Spleen (tissue), 11 donors: ENCODE data around the gene ZC3H18. TPM values are rescaled to one million over a fixed set of nuclear protein-coding genes. Genes with fewer than 3 reads are reported as not detected.

Experiments used
- DNase-seq: peaks from one replicate; pipeline ENCODE4 v3.0.0-alpha.2; 2020
- H3K27ac ChIP-seq, 8 donors: fragments of 200-600 bp; sonication (generic) in 7 of 8; 1 replicate in 4 of 8; 2 replicates in 4 of 8; pipeline versions ENCODE4 v1.5.0 to v1.8.0; 2016 to 2021; ENCODE audit warnings: inconsistent platforms in 4 of 8, mild to moderate bottlenecking in 4 of 8, moderate library complexity in 1 of 8
- H3K27me3 ChIP-seq, 7 donors: fragments of 200-600 bp; sonication (generic) in 6 of 7; replicated peaks in 1 of 7; 1 replicate in 4 of 7; 2 replicates in 3 of 7; pipeline versions ENCODE4 v1.5.0 to v1.8.0; 2016 to 2021; ENCODE audit warnings: inconsistent platforms in 3 of 7, mild to moderate bottlenecking in 1 of 7
- H3K36me3 ChIP-seq, 6 donors: fragments of 200-600 bp; sonication (generic) in 5 of 6; 1 replicate in 4 of 6; 2 replicates in 2 of 6; pipeline versions ENCODE4 v1.5.0 to v1.8.0; 2016 to 2021; ENCODE audit warnings: inconsistent platforms in 2 of 6
- H3K4me1 ChIP-seq, 6 donors: fragments of 200-600 bp; sonication (generic) in 5 of 6; 1 replicate in 3 of 6; 2 replicates in 3 of 6; pipeline versions ENCODE4 v1.5.0 to v1.8.0; 2016 to 2021; ENCODE audit warnings: inconsistent platforms in 3 of 6
- H3K4me3 ChIP-seq, 8 donors: fragments of 200-600 bp; sonication (generic) in 7 of 8; 1 replicate in 4 of 8; 2 replicates in 4 of 8; pipeline versions ENCODE4 v1.5.0 to v1.8.0; 2016 to 2021; ENCODE audit warnings: inconsistent platforms in 4 of 8, mild to moderate bottlenecking in 4 of 8, moderate library complexity in 2 of 8
- H3K9me3 ChIP-seq, 8 donors: fragments of 200-600 bp; sonication (generic) in 7 of 8; 1 replicate in 4 of 8; 2 replicates in 4 of 8; pipeline versions ENCODE4 v1.5.0 to v1.8.0; 2016 to 2021; ENCODE audit warnings: inconsistent platforms in 4 of 8
- CTCF ChIP-seq, 11 experiments: fragments of 200-600 bp in 7 of 11; fragments of 450-650 bp in 4 of 11; sonication (generic) in 4 of 11; IDR thresholded peaks in 8 of 11; conservative IDR thresholded peaks in 3 of 11; 1 replicate in 7 of 11; 2 replicates in 4 of 11; pipeline versions ENCODE4 v1.4.0 to v1.8.0; 2016 to 2021; ENCODE audit warnings: antibody characterized with exemption in 11 of 11, inconsistent platforms in 4 of 11, mild to moderate bottlenecking in 1 of 11
- POLR2A ChIP-seq, 3 donors: fragments of 450-650 bp; IDR thresholded peaks; one replicate each; pipeline ENCODE4 v1.5.1; 2017; ENCODE audit warnings: antibody characterized with exemption in 3 of 3, mild to moderate bottlenecking in 1 of 3
- POLR2AphosphoS5 ChIP-seq, 3 donors: sonication (generic); formaldehyde crosslinking; IDR thresholded peaks; one replicate each; pipeline ENCODE4 v1.5.1; 2017; ENCODE audit warnings: antibody characterized with exemption in 3 of 3
- WGBS, 5 donors: extraction: QIAGEN DNeasy Blood & Tissue Kit in 3 of 5; methylation state at CpG; one replicate each; pipeline versions ENCODE4 v1.1.5 to v1.1.7; 2013 to 2018; 5-methylcytosine and 5-hydroxymethylcytosine counted together
- intact Hi-C: fragments of 100-400 bp; cut with DNase I; formaldehyde crosslinking; loops from one replicate; pipeline ENCODE4 v1.15.0; 2023; ENCODE audit warnings: low total_unique reads
- polyA plus RNA-seq, 3 donors: library from polyadenylated mRNA; stranded (reverse); fragments of 200-250 nt; gene quantifications; one replicate each; pipeline ENCODE4 v1.2.1, GENCODE V29; 2013
- total RNA-seq, 7 donors: library from RNA; depleted of rRNA in 3 of 7; stranded (reverse); fragments of >200 nt in 3 of 7; fragmentation: NEBNext Ultra II Directional in 4 of 7; extraction: Animal tissue kit (Norgen Biotek cat#: 25700) in 4 of 7; gene quantifications; one replicate each; pipeline versions ENCODE4 v1.1.0 to v1.2.1, GENCODE V29; 2016 to 2021
- donor health status: healthy with polysubstance abuse.
- donor health status: DM: no; HTN: no; CAD: no; lungs with moderate emphysema.
- donor health status: DM: no; HTN: no; CAD: no.
- donor health status: Bipolar disorder and iron deficiency.
- donor health status: healthy.
- donor health status: DM: no; HTN: no; CAD: no.
- donor health status: DM: yes; HTN: yes; CAD: no.

Gene ZC3H18
- total and polyA plus RNA-seq, 10 donors: 18.0 to 65.2 (median 34.7) TPM

GRCh38 chr16:88649924-88650748, 79.9 kb downstream of the ZC3H18 start:
- peak overlapping the region; percentile 85 to 99 (median 96) for H3K27ac ChIP-seq
- peak; percentile 95 for DNase-seq

GRCh38 chr16:88650749-88651275, 80.6 kb downstream of the ZC3H18 start, which contains the start of gene CYBA:
Gene CYBA (minus strand): TSS chr16:88651053. CDS start chr16:88651013, 40 bp downstream.
- Histone ChIP-seq H3K27me3 (no peaks in the 10 kb centered on the region), H3K36me3 (peaks cover 0 to 76% (median 35%) of the 10 kb centered on the region in 6 donors), H3K9me3 (no peaks in the 10 kb centered on the region), H3K27ac (peak within 1 kb of the TSS; percentile 85 to 99 (median 96)), H3K4me1 (peaks cover 30 to 76% (median 61%) of the 10 kb centered on the region in 6 donors), H3K4me3 (peak within 1 kb of the TSS; percentile 82 to 97 (median 89))
- intact Hi-C loops: loop anchor here (10.0 kb wide), 1 partner anchor 54 kb away; the partner anchor contains the start of genes CTU2 and RNF166
- 0 to 1% (median 0%) methylated on average over 12 to 41 of the region's 41 CpGs for WGBS, 5 donors
- DNase-seq: peak; percentile 98
- TF ChIP-seq CTCF (IDR thresholded peaks at IDR 0.05 in 8 of 11, conservative IDR thresholded peaks at IDR 0.05 in 3 of 11): peak in 1 of 11 experiments; percentile 13
- TF ChIP-seq POLR2AphosphoS5 (IDR thresholded peaks at IDR 0.05): peak; percentile 74 to 92 (median 91)
- TF ChIP-seq POLR2A (IDR thresholded peaks at IDR 0.05): peak; percentile 29 to 55 (median 37)

More at GRCh38 chr16:88649924-88650748, 79.9 kb downstream of the ZC3H18 start:
- no peaks in the 10 kb centered on the region for H3K27me3 ChIP-seq
- 1 to 19% (median 7%) methylated on average over 23 to 37 of the region's 37 CpGs for WGBS, 5 donors
- TF ChIP-seq POLR2AphosphoS5 (IDR thresholded peaks at IDR 0.05) (peak in 1 of 3 donors; percentile 13), CTCF (IDR thresholded peaks at IDR 0.05 in 8 of 11, conservative IDR thresholded peaks at IDR 0.05 in 3 of 11) (no peak)
- H3K36me3 ChIP-seq: peaks cover 0 to 76% (median 35%) of the 10 kb centered on the region in 6 donors
- H3K9me3 ChIP-seq: no peaks in the 10 kb centered on the region
- H3K4me1 ChIP-seq: peaks cover 30 to 83% (median 61%) of the 10 kb centered on the region in 6 donors
- peak overlapping the region; percentile 82 to 97 (median 89) for H3K4me3 ChIP-seq
- intact Hi-C loops: loop anchor here (10.0 kb wide), 1 partner anchor 55 kb away; the partner anchor contains the start of genes CTU2 and RNF166

GRCh38 chr16:88651276-88651988, 81.2 kb downstream of the ZC3H18 start:
- H3K27ac ChIP-seq: peak overlapping the region; percentile 85 to 99 (median 96)
- peak; percentile 98 for DNase-seq

More at GRCh38 chr16:88651276-88651988, 81.2 kb downstream of the ZC3H18 start:
- TF ChIP-seq CTCF (IDR thresholded peaks at IDR 0.05 in 8 of 11, conservative IDR thresholded peaks at IDR 0.05 in 3 of 11): peak in 2 of 11 experiments; percentile 1 to 22
- TF ChIP-seq POLR2A (IDR thresholded peaks at IDR 0.05): no peak
- TF ChIP-seq POLR2AphosphoS5 (IDR thresholded peaks at IDR 0.05): peak; percentile 91 to 95 (median 93)
- no peaks in the 10 kb centered on the region for H3K27me3 ChIP-seq
- no peaks in the 10 kb centered on the region for H3K9me3 ChIP-seq
- peaks cover 30 to 70% (median 57%) of the 10 kb centered on the region in 6 donors for H3K4me1 ChIP-seq
- intact Hi-C loops: loop anchor here (10.0 kb wide), 1 partner anchor 53 kb away; the partner anchor contains the start of genes CTU2 and RNF166
- peaks cover 0 to 76% (median 33%) of the 10 kb centered on the region in 6 donors for H3K36me3 ChIP-seq
- H3K4me3 ChIP-seq: peak overlapping the region; percentile 82 to 97 (median 89)
- 16 to 26% (median 18%) methylated on average over 21 to 24 of the region's 24 CpGs for WGBS, 5 donors
